Measurements from ENCODE around the gene GPR153.

The GPR153 gene

GRCh38 chr1:6234502-6235295 lies 26.2 kb downstream of the GPR153 start:
- H3K9ac ChIP-seq (ENCODE audit: low read length), result peak overlapping the region; percentile 91
- no peaks in the 10 kb centered on the region for H3K27me3 ChIP-seq (ENCODE audit: low read depth, low read length)
- peaks cover 29% of the 10 kb centered on the region for H3K79me2 ChIP-seq (ENCODE audit: low read length)
- H4K20me1 ChIP-seq (ENCODE audit: insufficient read depth, low read length), result no peaks in the 10 kb centered on the region
- peak overlapping the region; percentile 11; the same call in 1 of the 2 replicates for H3K27ac ChIP-seq (ENCODE audit: low read length)
- H3K36me3 ChIP-seq (replicated peaks; ENCODE audit: low read depth, low read length), result peaks cover 9% of the 10 kb centered on the region
- H3K4me1 ChIP-seq (ENCODE audit: low read length), result peaks cover 8% of the 10 kb centered on the region
- TF ChIP-seq CTCF (IDR thresholded peaks at IDR 0.05; ENCODE audit: low read depth, low read length) (no peak), EZH2phosphoT487 (IDR thresholded peaks at IDR 0.05; ENCODE audit: low read depth) (no peak)
- H2AFZ ChIP-seq (ENCODE audit: low read depth, low read length), result no peak overlapping the region
- no peaks in the 10 kb centered on the region for H3K9me3 ChIP-seq (ENCODE audit: insufficient read depth, low read length)
- peak overlapping the region; percentile 100 for H3K4me3 ChIP-seq (ENCODE audit: low read length)
- H3K4me2 ChIP-seq (ENCODE audit: low read length), result peak overlapping the region; percentile 100

DNA sequence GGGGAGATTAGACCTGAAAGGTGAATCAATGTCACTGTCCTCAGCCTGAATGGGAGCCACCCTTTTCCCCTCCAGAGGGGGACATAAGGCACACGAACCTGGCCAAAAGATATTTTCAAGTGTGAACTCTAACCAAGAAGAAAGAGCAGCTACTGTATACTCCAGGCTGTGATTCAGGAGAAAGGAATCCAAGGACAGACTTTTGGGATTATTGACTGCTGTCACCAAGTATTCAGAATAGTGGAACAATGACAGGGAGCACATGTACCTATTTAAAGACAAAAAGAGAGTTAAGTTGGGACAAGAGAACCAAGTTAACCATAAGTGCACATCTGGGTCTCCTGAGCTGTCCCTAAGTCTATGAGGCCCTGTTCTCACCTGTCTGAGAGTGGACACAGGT lies 27.5 kb downstream of the GPR153 start:
- Histone ChIP-seq H2AFZ (ENCODE audit: low read depth, low read length) (no peak overlapping the region), H4K20me1 (ENCODE audit: insufficient read depth, low read length) (no peaks in the 10 kb centered on the region), H3K9ac (ENCODE audit: low read length) (no peak overlapping the region), H3K36me3 (replicated peaks; ENCODE audit: low read depth, low read length) (peaks cover 9% of the 10 kb centered on the region), H3K4me2 (ENCODE audit: low read length) (no peak overlapping the region), H3K79me2 (ENCODE audit: low read length) (peaks cover 29% of the 10 kb centered on the region), H3K4me1 (ENCODE audit: low read length) (peaks cover 8% of the 10 kb centered on the region), H3K9me3 (ENCODE audit: insufficient read depth, low read length) (no peaks in the 10 kb centered on the region), H3K4me3 (ENCODE audit: low read length) (no peak overlapping the region), H3K27me3 (ENCODE audit: low read depth, low read length) (no peaks in the 10 kb centered on the region), H3K27ac (ENCODE audit: low read length) (no peak overlapping the region)
- TF ChIP-seq CTCF (IDR thresholded peaks at IDR 0.05; ENCODE audit: low read depth, low read length) (no peak), EZH2phosphoT487 (IDR thresholded peaks at IDR 0.05; ENCODE audit: low read depth) (no peak)

- TF ChIP-seq CTCF (IDR thresholded peaks at IDR 0.05; ENCODE audit: low read depth, low read length) (no peak), EZH2phosphoT487 (IDR thresholded peaks at IDR 0.05; ENCODE audit: low read depth) (no peak)
- no peak overlapping the region for H3K4me3 ChIP-seq (ENCODE audit: low read length)
- no peak overlapping the region for H2AFZ ChIP-seq (ENCODE audit: low read depth, low read length)
- no peaks in the 10 kb centered on the region for H3K4me1 ChIP-seq (ENCODE audit: low read length)
- H3K4me2 ChIP-seq (ENCODE audit: low read length), result no peak overlapping the region
- H3K9me3 ChIP-seq (ENCODE audit: insufficient read depth, low read length), result no peaks in the 10 kb centered on the region
- no peak overlapping the region for H3K9ac ChIP-seq (ENCODE audit: low read length)
- H3K27ac ChIP-seq (ENCODE audit: low read length), result no peak overlapping the region
- peaks cover 10% of the 10 kb centered on the region for H3K36me3 ChIP-seq (replicated peaks; ENCODE audit: low read depth, low read length)
- no peaks in the 10 kb centered on the region for H4K20me1 ChIP-seq (ENCODE audit: insufficient read depth, low read length)
- no peaks in the 10 kb centered on the region for H3K79me2 ChIP-seq (ENCODE audit: low read length)
- H3K27me3 ChIP-seq (ENCODE audit: low read depth, low read length), result no peaks in the 10 kb centered on the region
Measured at GRCh38 chr1:6225651-6226050, 35.2 kb downstream of the GPR153 start.

GRCh38 chr1:6224718-6225117 lies 36.2 kb downstream of the GPR153 start:
- Histone ChIP-seq H3K4me1 (ENCODE audit: low read length) (no peaks in the 10 kb centered on the region), H2AFZ (ENCODE audit: low read depth, low read length) (no peak overlapping the region), H3K79me2 (ENCODE audit: low read length) (no peaks in the 10 kb centered on the region), H3K4me3 (ENCODE audit: low read length) (no peak overlapping the region), H3K27me3 (ENCODE audit: low read depth, low read length) (no peaks in the 10 kb centered on the region), H3K27ac (ENCODE audit: low read length) (no peak overlapping the region), H3K4me2 (ENCODE audit: low read length) (no peak overlapping the region), H3K9ac (ENCODE audit: low read length) (no peak overlapping the region), H3K36me3 (replicated peaks; ENCODE audit: low read depth, low read length) (peaks cover 10% of the 10 kb centered on the region), H4K20me1 (ENCODE audit: insufficient read depth, low read length) (no peaks in the 10 kb centered on the region), H3K9me3 (ENCODE audit: insufficient read depth, low read length) (no peaks in the 10 kb centered on the region)
- no peak for TF ChIP-seq CTCF (IDR thresholded peaks at IDR 0.05; ENCODE audit: low read depth, low read length)
- TF ChIP-seq EZH2phosphoT487 (IDR thresholded peaks at IDR 0.05; ENCODE audit: low read depth), result no peak

All from OCI-LY3 (cell line).